MG63 (cell line): ENCODE measurements around the gene GDF2. TPM values are rescaled to one million over a fixed set of nuclear protein-coding genes. Genes with fewer than 3 reads are reported as not detected.

Experiments used
- total RNA-seq: library from RNA; depleted of rRNA; stranded (reverse); fragments of >200 nt; shearing (Covaris generic); gene quantifications from 2 replicates; pipeline ENCODE4 v1.2.3, GENCODE V29; 2014; ENCODE audit warnings: low replicate concordance; rRNA removed

The GDF2 gene
- total RNA-seq, 1 experiment from 2014 or later, result not detected

Other genes starting within 250 kb of the GDF2 start
- gene GDF10, start 22.3 kb upstream of the GDF2 start, total RNA-seq, result not detected in 2 replicates
- gene RBP3, start 25.9 kb downstream of the GDF2 start, total RNA-seq, result not detected in 2 replicates
- 0.07 TPM in 1 of 2 replicates, not detected in the other for gene ZNF488, start 61.8 kb downstream of the GDF2 start, total RNA-seq
- 2.5 TPM in 1 of 2 replicates, not detected in the other for gene ANXA8, start 161.7 kb downstream of the GDF2 start, total RNA-seq
- not detected in 2 replicates for gene FAM25G, start 169.2 kb downstream of the GDF2 start, total RNA-seq
- gene AGAP9, start 201.2 kb downstream of the GDF2 start, total RNA-seq, result 1.7 and 3.8 TPM in 2 replicates